ENCODE measurements around the gene MAGI1.

Gene MAGI1

DNA sequence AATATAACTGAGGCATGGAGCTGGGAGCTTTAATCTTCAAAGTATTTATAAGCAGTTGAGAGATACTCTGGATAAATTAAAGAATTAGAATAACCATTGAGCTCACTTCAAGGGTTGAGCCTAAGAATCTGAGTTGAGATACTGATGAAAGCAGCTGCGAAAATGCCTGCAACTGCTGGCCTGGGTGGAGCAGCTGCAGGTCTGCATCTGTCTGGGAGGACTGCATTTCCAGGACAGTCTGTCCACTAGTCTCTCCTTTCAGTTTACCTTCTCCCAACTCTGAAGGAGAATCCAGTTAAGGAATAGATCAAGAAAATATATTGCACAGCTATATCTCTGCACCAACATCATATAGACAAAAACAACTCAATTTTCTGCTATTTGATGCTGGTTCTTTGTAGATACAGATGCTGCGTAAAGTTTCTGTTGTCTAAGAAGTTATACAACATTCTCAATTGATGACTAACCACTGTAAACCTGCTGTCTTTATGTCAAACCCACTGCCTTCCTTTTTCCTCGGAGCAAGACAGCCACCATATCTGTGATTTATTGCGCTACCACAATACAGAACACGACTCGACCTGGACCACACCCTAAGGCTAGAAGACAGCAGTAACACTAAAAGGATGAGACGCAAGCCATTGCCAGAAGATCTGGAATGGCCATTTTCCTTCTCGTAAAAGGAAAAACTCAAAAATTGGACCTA is 245.1 kb downstream of the MAGI1 start:
- DNase-seq (ENCODE audit: low read depth), result no peak

DNA sequence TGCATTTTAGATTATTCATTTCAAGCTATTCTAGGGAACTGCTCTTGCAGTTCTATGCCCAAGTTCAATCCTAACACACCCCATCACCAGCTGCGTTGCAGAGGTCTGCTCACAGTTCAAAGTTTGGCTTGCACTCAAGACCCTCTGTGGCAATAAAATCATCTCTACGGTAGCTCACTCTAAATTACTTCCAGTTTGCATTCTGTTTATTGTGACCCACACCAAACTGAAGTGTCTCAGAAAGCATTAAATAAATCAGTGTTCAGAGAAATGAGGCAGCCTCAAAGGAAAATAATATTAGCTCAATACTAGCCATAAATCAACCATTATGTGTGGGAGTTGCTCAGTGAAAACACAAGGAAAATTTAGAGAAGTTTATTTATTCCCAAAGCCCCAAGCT is 250.3 kb downstream of the MAGI1 start:
- no peak for DNase-seq (ENCODE audit: low read depth)

DNA sequence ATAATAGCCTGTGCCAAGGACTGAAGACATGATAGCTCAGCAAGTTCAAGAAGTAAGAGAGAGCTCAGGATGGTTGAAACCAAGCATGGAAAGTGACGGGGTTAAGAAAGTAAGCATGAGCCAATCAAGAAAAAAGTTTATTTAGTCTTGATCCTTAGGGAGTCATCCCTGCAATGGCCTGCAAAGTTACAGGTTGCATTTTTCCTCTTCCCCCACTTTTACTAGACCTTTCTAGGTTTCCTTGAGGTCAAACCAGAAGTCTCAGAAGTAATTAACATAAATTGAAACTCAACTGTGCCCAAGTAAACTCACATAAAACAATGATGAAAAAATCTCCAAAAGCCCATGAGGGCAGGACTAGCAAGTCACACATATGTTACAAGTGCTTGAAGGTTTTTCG is 250.9 kb downstream of the MAGI1 start:
- no peak for DNase-seq (ENCODE audit: low read depth)

DNA sequence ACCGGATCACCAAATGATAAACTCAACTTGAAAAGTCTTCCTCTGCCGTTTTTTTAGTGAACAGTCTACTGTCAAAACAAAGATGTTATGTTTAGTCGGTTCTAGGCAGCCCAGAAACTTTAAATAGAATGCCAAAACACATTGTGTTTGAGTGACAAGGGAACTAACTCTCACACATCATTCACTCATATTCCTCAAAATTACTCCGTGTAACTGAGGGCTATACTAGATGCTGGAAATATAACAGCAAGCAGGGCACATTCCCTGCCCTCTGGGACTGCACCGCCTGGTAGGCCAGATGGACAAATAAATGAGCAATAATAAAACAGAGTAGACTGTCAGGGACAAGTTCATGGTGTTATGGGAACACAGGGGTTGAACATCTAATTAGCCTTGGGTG is 251.4 kb downstream of the MAGI1 start:
- DNase-seq (ENCODE audit: low read depth), result no peak

DNA sequence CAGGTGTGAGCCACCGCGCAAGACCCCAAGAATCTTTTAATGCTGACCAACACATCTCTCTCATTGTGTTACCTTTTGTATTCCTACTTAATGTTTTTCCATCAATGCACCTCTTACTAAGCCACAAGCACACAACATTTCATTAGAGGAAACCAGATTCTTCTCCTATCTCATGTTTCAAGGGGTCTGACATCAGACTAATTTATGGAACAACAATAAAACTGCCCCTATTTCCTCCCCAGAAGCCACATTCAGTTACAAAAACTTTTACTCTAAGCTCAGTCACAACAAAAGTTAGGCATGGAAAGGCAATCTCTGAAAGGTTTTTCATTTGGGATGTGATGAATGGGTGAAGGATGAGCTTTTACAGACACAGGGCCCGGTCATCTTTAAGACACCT is 251.8 kb downstream of the MAGI1 start:
- no peak for DNase-seq (ENCODE audit: low read depth)

DNA sequence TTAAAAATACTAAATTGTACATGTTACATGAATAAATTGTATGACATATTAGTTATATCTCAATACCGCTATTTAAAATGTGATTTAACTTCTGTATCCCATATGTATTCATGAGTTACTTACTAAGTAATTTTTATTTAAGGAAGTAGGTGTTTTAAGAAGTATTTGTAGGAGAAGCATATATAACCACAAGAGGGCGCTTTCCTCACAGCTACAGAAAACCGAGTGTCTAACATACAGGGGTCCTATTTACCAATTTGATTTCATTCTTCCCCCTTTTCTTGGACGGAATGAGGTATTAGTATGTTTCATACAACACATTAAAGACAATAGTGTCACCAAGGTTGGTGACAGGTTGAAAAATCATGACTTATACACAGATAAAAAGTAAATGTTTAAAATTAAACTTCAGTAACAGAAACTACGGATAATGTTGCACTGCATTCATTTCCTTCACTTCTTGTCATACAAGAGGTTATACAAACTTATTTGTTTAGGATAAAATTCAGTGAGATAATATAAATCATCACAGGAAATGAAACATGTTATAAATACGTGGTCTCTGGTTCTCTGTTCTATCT is 253.6 kb downstream of the MAGI1 start:
- DNase-seq (ENCODE audit: low read depth), result no peak

DNA sequence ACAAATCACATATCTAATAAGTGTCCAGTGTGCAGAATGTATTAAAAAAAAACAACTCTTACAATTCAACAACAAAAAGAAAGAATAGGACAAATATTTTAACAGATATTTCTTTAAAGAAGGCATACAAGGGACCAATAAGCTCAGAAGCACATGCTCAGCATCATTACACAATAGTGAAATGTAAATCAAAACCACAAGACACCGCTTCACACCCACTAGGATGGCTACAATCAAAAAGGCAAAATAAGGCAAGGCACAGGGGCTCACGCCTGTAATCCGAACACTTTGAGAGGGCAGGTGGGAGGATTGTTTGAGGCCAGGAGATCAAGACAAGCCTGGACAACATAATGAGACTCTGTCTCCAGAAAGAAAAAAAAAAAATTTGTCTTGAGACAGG is 255.6 kb downstream of the MAGI1 start:
- no peak for DNase-seq (ENCODE audit: low read depth)

DNA sequence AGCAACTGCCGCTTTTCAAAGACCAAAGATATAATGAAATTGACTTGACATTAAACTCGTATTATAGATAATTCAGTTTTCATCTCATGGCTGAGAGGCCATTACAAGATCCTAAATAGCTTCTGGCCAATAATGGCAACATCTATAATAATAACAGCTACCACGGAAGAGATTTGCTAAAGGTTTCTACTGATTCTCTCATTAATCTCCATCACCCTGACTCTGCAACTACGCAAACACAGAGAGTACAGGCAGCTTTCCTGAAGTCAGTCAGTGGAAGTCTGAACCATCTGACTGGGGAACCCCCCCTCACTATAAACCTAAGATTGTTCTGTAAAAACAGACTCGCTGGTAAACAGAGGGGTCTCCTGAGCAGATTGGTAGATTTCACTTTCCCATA is 257.1 kb downstream of the MAGI1 start:
- no peak for DNase-seq (ENCODE audit: low read depth)

DNA sequence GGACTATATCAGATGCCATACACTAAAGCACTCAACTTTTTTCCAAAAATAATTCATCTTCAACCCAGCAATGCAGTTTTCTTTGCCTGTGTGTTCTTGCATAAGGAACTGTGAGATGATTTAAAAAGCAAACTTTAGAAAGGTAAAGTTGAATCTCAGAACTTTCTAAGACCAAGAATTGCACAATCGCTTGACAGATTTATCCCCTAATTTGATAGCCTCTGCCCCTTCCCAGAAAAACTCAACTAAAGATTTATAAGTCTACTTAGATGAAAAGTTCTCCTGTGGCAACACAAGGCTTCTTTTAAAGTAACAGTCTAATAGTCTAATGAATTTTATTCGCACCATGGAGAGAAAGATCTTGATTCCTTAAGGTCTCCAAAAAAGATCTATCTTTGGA is 259.3 kb downstream of the MAGI1 start:
- no peak for DNase-seq (ENCODE audit: low read depth)

DNA sequence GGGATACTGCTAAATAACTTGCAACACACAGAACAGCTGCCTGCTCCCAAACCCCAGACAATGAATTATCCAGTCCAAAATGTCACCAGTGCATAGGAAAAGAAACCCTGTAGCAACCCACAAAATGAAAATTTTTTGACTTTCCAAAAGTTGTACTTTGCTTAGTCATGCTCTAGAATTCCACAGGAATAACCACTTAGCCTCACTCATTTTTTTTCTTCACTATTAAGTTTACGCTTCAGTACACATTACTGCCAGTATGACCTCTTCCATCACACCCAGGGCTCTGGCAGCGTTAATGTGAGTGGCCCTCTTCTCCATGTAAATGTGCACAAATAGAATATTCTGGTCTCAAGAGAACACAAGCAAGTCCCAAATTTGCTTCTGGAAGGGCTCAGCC is 259.8 kb downstream of the MAGI1 start:
- no peak for DNase-seq (ENCODE audit: low read depth)

DNA sequence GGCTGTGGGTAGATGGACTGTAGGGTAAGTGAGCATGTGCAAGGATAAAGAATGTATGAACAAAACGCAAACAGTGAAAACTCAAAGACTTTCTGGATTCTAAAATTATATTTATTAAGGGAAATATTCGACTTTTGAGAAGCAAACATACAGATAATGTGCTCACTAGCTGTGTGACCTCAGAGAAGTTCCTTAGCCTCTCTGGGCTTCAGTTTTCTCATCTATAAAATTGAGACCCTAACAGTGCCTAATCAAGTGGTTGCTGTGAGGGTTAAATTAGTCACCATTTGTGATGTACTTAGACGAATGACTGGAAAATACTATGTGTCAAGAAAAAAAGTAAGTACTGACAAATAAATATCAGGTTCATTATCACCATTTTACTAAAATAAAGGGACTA is 261.7 kb downstream of the MAGI1 start:
- DNase-seq (ENCODE audit: low read depth), result no peak

DNA sequence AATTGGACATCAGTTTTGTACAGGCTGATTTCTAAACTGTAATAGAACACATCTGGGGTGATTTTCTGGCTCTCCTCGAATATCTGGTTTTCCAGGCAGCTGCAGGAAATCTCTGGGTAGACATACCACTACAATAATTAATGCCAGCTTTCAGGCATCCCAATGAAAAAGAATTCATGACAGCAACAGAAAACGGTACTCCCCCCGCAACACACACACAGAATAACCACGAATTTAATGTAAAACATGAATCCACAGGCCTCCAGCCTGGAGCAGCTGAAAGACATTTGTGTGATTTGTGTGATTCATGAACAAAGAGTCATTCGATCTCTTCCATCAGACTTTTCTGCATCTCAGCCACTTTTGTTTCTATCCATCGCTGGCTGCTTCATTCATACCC is 262.2 kb downstream of the MAGI1 start:
- DNase-seq (ENCODE audit: low read depth), result no peak

DNA sequence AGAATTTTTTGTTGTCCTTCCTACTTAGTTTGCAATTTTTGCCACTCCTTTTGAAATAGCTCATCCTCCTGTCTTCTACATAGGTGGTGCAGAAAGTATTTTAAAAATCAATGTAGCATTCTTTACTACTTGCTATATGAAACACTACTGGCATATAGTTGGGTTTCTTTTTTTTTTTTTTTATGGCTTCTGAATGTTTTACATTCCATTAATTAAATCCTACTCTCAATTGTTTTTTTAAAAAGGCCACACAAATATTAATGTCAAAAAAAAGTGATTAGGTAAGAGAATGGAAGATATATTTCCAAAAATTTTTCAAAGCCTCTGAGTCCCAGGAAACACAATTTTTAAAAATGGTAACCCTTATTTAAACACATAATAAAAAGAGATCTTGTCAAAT is 262.6 kb downstream of the MAGI1 start:
- DNase-seq (ENCODE audit: low read depth), result no peak

DNA sequence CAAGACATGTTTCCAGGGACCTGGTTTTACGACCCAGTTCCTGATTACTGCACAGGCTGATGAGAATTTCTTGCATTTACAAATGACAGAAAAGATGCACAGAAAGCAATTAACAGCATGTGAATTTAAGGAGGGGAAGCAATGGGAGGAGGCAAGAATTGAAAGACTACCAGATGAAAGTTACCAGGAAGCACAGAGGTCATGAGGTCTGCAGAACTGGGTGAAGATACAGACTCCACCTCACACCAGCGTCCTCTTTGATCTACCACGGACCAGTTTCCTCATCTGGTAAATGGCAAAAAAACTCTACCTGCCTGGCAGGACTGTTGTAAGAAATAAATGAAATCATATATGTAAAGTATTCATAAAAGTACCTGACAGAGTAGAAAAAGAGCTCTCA is 266.0 kb downstream of the MAGI1 start:
- DNase-seq (ENCODE audit: low read depth), result no peak

DNA sequence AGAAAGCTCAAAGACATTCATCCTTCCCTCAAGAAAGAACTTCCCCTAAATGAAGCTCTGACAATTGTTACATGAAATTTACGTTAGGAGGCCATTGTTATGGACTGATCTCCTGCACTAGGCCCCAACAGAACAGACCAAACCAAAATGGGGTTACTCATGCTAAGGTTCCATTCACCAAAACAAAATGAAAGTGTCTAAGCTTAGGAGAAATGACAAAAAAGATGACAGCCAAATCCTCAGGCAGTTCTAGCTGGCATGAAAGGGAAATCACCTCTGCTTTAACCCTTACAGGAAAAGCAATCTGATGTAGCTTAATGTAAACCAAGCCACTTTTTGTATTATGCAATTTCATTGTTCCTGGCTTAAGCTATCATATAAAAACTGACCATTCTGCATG is 271.2 kb downstream of the MAGI1 start:
- DNase-seq (ENCODE audit: low read depth), result no peak

DNA sequence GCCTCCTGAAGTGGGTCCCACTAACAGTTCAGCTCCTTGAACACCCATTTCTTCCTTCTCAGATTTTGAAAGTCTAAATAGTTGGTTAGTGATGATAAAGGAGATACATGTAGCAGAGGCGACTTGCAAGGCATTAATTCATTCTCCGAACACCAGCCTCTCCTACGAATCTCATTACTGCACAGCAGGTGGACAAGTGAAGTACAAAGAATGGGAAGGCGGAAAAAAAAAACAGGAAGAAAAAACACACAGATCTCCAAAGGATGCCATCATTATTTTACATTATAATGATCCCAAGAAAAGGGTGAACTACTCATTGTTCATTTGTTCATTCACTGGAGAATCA is 276.5 kb downstream of the MAGI1 start:
- no peak for DNase-seq (ENCODE audit: low read depth)

DNA sequence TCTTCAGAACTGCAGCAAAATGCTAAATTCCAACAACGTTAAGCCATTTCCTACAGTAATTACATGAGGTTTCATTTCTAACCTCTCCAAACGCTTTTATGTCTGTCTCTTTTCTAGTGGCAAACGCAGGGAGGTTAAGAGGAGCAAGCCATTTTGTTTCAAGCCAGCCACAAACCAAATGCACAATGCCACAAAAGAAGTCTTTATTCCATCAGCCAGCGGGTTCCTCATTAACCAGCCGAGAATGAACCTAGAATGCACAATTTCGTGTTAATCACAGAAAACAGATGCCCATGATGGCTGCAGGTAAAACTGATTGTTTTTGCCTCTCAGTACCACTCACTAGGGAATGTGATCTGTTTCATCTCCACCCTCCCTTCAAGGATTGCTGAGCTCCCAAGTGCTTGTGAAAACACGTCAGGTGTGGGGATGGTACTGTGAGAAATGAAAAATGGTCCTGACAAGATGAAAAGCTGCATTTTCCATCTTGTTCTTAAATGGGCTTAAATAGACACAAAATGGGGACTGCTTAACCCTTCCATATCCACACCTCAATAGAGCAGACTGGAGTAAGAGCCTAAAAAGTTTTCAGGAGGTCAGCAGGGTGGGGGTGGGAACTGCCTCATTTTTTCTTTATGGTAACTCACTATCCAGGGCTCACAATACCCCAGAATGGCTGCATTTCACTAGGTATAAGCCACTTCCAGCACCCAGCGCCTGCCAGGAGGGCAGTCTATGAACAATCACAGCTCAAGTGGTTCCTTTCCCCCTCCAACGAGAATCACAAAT is 277.1 kb downstream of the MAGI1 start:
- no peak for DNase-seq (ENCODE audit: low read depth)

DNA sequence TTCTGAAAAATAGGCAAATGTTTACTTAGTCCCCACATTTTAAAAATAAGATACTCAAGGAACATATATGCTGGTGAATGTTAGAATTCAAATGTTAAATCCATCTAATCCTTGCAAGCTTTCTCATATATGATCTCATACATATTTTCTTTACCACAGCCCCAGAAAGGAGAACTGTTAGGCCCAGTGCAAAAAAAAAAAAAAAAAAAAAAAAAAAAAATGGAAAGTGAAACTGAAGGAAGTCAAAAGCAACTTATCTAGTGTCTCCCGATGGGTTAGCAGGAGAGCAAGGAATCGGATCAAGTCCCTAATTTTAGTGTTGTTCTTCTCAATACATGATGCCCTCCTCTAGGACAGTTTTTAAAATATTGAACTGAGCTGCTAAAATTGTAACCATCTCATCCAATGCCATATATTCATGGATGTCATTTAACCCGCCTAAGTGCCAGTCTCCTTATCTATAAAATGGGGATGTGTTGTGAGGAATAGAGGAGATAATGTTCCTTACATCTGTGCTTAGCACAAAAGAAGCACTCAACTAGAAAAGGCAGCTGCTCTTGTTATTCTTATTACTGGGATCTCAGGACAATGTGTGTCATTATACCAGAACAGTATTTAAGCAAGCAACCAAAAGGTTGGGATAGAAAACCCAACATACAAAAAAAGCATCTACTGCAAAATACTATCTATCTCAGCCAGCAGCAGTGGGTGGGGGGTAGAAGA is 279.7 kb downstream of the MAGI1 start:
- no peak for DNase-seq (ENCODE audit: low read depth)

DNA sequence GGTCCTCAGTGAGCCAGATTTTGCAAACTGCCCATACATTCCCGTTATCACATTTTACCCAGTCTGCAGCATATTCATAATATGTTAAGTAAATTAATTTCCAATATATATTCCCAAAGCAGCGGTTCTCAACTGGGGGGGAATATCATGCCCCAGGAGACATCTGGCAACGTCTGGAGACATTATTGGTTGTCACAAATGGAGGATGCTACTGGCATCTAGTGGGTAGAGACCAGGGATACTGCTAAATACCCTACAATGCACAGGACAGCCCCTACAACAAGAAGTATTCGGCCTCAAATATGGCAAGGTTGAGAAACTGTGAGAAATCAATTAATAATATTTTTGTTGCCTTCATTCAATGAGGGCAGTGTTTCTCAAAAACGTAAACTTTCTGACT is 280.3 kb downstream of the MAGI1 start:
- DNase-seq (ENCODE audit: low read depth), result no peak

DNA sequence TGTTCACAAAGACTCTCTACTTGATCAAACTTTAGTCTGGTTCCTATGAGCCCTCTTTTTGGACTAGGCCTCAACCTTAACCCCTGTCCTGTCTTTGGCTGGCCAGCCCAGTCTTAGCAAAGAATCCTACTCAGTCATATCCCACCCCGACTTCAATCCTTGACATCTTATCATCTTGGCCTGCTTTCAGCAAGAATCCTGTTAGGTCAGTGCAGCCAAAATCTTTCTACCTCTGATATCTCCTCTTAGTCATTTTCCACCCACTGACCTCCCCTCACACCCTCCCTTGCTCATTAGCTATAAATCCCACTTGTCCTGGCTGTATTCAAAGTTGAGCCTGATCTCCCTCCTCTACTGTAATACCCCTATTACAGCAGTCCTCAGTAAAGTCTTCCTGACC is 286.1 kb downstream of the MAGI1 start:
- no peak for DNase-seq (ENCODE audit: low read depth)

DNA sequence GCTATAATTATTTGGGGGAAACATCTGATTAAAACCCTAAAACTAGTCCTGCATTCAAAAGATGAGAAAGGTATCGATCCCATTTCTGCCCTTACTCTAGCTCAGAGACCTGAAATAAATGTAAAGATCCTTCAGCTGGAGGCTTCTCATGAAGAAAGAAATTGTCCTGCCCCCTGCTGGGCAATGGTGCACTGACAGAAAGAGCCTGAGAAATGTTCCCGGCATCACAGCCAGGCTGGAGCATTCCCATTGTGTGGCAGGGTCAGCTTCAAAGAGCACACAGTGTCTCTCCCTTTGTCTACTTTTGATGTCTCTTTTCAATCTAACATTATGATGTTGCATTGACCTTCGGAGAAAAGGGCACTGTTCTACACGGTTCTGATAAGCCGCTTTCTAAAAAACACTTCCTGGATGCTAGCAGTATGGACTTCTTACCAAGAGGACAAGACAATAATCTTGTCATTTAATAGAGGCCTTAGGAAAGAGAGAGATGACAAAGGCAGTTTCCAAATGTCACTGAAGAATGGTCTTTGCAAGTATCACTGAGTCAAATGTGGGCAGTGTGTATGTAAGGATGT is 287.5 kb downstream of the MAGI1 start:
- DNase-seq (ENCODE audit: low read depth), result no peak

DNA sequence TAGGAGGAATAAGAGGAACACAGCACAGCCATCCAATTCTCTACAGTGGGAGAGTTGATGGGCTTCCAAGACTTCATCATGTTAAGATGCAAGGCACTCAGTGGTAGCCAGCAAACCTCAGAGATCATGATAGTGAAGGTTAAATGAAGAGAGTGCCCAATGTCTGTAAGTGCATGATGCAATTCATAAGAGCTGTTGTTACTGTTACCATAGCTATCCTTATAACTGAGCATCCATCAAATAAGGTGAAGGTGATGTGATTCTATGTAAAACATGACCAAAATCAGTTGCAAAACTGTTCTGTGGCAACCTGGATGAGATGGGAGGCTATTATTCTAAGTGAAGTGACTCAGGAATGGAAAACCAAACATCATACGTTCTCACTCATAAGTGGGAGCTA is 289.7 kb downstream of the MAGI1 start:
- DNase-seq (ENCODE audit: low read depth), result no peak

DNA sequence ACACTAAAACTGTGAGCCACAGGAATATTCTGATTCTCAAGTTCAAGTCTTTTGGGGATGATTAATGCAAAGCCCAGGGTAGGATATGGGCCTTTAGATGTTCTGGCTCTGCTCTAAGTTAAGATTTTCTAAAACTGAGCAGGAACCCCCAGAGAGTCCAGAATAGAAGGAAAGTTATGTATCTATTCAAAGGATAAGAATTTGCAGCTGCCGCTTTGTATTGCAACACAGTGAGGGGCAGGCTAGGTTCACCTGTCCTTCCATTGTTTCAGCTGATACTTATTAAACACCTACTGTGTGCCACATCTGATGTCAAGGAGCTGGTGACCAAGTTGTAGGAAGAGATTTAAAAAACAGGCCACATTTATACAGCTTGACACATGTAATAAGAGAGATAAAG is 290.4 kb downstream of the MAGI1 start:
- no peak for DNase-seq (ENCODE audit: low read depth)

All from stimulated activated CD8-positive, alpha-beta memory T cell treated with anti-CD3 and anti-CD28 coated beads, Interleukin-15, amount 100 ng/mL, for 24 hours (primary cell).